Activated CD8-positive, alpha-beta T cell treated with anti-CD3 and anti-CD28 coated beads, Interleukin-2, amount 10 ng/mL, durations not matched to agents 7 days and 5 days (primary cell): ENCODE data around the gene FTL. TPM values are rescaled to one million over a fixed set of nuclear protein-coding genes. Genes with fewer than 3 reads are reported as not detected.
"Not testable (repeated sequence)": the region's sequence is repeated elsewhere in the genome, so short reads cannot be mapped to it uniquely, and the experiment has no call there.

ENCODE experiments used
- ATAC-seq: fragments of 150-1000 bp; cut with Tn5 transposase; one replicate; pipeline ENCODE4 v1.10.0; 2021; ENCODE audit warnings: moderate library complexity
- CTCF ChIA-PET: fragments of 350-600 bp; sonication (Branson Sonifier 250); formaldehyde crosslinking; loops from one replicate; lab custom pipeline; 2021; ENCODE audit warnings: antibody characterized with exemption; lab: Charles Lee
- POLR2A ChIA-PET: fragments of 350-600 bp; sonication (Branson Sonifier 250); formaldehyde crosslinking; loops from one replicate; lab custom pipeline; 2021; ENCODE audit warnings: antibody characterized with exemption; lab: Charles Lee
- DNase-seq: peaks from one replicate; pipeline ENCODE4 v3.0.0-alpha.2; 2020
- H3K27ac Mint-ChIP-seq: one replicate; pipeline ENCODE4 v1.8.0; 2021; ENCODE audit warnings: mild to moderate bottlenecking, mixed read lengths
- H3K27me3 Mint-ChIP-seq: one replicate; pipeline ENCODE4 v1.8.0; 2021; ENCODE audit warnings: low read depth, mixed read lengths
- H3K36me3 Mint-ChIP-seq: one replicate; pipeline ENCODE4 v1.8.0; 2021; ENCODE audit warnings: low read depth, mixed read lengths
- H3K4me1 Mint-ChIP-seq: one replicate; pipeline ENCODE4 v1.8.0; 2021; ENCODE audit warnings: low read depth, mixed read lengths
- H3K4me3 Mint-ChIP-seq: one replicate; pipeline ENCODE4 v1.8.0; 2021; ENCODE audit warnings: mild to moderate bottlenecking, mixed read lengths
- H3K9me3 Mint-ChIP-seq: one replicate; pipeline ENCODE4 v1.8.0; 2022; ENCODE audit warnings: mixed read lengths; ENCODE audit not compliant: insufficient read depth
- total RNA-seq, 2 experiments: library from RNA; stranded (reverse); gene quantifications; one replicate each; pipeline ENCODE4 v1.2.3, GENCODE V29; 2021

Gene FTL
- 1,000 to 10,000 TPM in 1 of 2 experiments, 100 to 1,000 TPM in 1; 971 to 1,027 TPM for total RNA-seq

- Mint-ChIP-seq H3K36me3 (peaks cover 60% of the 10 kb centered on the region), H3K4me3 (peak within 1 kb of the TSS; percentile 96), H3K9me3 (no peaks in the 10 kb centered on the region), H3K27me3 (no peaks in the 10 kb centered on the region), H3K4me1 (peaks cover 73% of the 10 kb centered on the region), H3K27ac (peak within 1 kb of the TSS; percentile 96)
- POLR2A ChIA-PET: interaction anchor here (0.7 to 5.4 kb wide), 6 partner anchors 8 to 91 kb away, joined by 3 to 54 read pairs (median 6); partner anchors contain the start of genes BAX, NUCB1 and PPP1R15A
- peak; percentile 94 for DNase-seq
- ATAC-seq: peak; percentile 72
- CTCF ChIA-PET: interaction anchor here (2.1 to 3.8 kb wide), 2 partner anchors 28 to 170 kb away, joined by 7 to 23 read pairs; partner anchors contain the start of genes GYS1 and RUVBL2
These were observed at the start of gene FTL for GRCh38 chr19:48965040-48965805. Gene FTL (plus strand): TSS chr19:48965309. CDS start chr19:48965508, 199 bp downstream.

GRCh38 chr19:48915757-48916156 is 49.4 kb upstream of the FTL start:
- POLR2A ChIA-PET: no interaction called here
- Mint-ChIP-seq H3K9me3 (no peaks in the 10 kb centered on the region), H3K4me3 (no peak overlapping the region), H3K4me1 (peaks cover 3% of the 10 kb centered on the region), H3K36me3 (peaks cover 52% of the 10 kb centered on the region), H3K27ac (no peak overlapping the region), H3K27me3 (no peaks in the 10 kb centered on the region)
- DNase-seq (no peak), ATAC-seq (no peak)
- CTCF ChIA-PET: interaction anchor here (2.1 kb wide), 1 partner anchor 55 kb away, joined by 5 read pairs; no protein-coding TSS in a partner anchor

- no peaks in the 10 kb centered on the region for H3K9me3 Mint-ChIP-seq
- ATAC-seq: no peak
- no peak overlapping the region for H3K4me3 Mint-ChIP-seq
- no peaks in the 10 kb centered on the region for H3K27me3 Mint-ChIP-seq
- ChIA-PET POLR2A (no interaction called here), CTCF (interaction anchor here (1.1 to 2.1 kb wide), 3 partner anchors 28 to 122 kb away, joined by 3 to 5 read pairs (median 3); no protein-coding TSS in a partner anchor)
- no peak for DNase-seq
- H3K36me3 Mint-ChIP-seq: peaks cover 47% of the 10 kb centered on the region
- peaks cover 3% of the 10 kb centered on the region for H3K4me1 Mint-ChIP-seq
- no peak overlapping the region for H3K27ac Mint-ChIP-seq
These were observed 47.0 kb upstream of the FTL start for GRCh38 chr19:48918071-48918470.

- Mint-ChIP-seq H3K9me3 (no peaks in the 10 kb centered on the region), H3K4me3 (no peak overlapping the region), H3K4me1 (peaks cover 3% of the 10 kb centered on the region), H3K36me3 (peaks cover 44% of the 10 kb centered on the region), H3K27ac (no peak overlapping the region), H3K27me3 (no peaks in the 10 kb centered on the region)
- POLR2A ChIA-PET: interaction anchor here (0.6 kb wide), 1 partner anchor 47 kb away, joined by 3 read pairs; the partner anchor contains the start of gene PPP1R15A
- DNase-seq (peak; percentile 31), ATAC-seq (peak; percentile 52)
- CTCF ChIA-PET: interaction anchor here (1.1 to 1.4 kb wide), 2 partner anchors 27 to 123 kb away, joined by 3 read pairs; no protein-coding TSS in a partner anchor
These were observed 46.3 kb upstream of the FTL start for GRCh38 chr19:48918801-48919247.

GRCh38 chr19:48919271-48919670 is 45.8 kb upstream of the FTL start:
- POLR2A ChIA-PET, H3K9me3 Mint-ChIP-seq, H3K27ac Mint-ChIP-seq, ATAC-seq, H3K4me3 Mint-ChIP-seq, DNase-seq, H3K27me3 Mint-ChIP-seq, H3K4me1 Mint-ChIP-seq: not testable (repeated sequence)
- CTCF ChIA-PET: interaction anchor here (0.8 to 1.4 kb wide), 4 partner anchors 27 to 124 kb away, joined by 3 to 4 read pairs (median 3); partner anchors contain the start of genes GYS1 and RUVBL2
- peaks cover 41% of the 10 kb centered on the region for H3K36me3 Mint-ChIP-seq

GRCh38 chr19:48920949-48921348 is 44.2 kb upstream of the FTL start:
- Mint-ChIP-seq H3K4me1 (peaks cover 3% of the 10 kb centered on the region), H3K9me3 (no peaks in the 10 kb centered on the region), H3K27me3 (no peaks in the 10 kb centered on the region), H3K27ac (no peak overlapping the region), H3K36me3 (peaks cover 37% of the 10 kb centered on the region), H3K4me3 (no peak overlapping the region)
- POLR2A ChIA-PET: interaction anchor here (0.8 kb wide), 1 partner anchor 225 kb away, joined by 3 read pairs; no protein-coding TSS in a partner anchor
- no peak for DNase-seq
- CTCF ChIA-PET: no interaction called here
- ATAC-seq: no peak

GRCh38 chr19:48921721-48922500 is 43.2 kb upstream of the FTL start:
- H3K27ac Mint-ChIP-seq: no peak overlapping the region
- peaks cover 4% of the 10 kb centered on the region for H3K4me1 Mint-ChIP-seq
- ATAC-seq: no peak
- DNase-seq: no peak
- H3K36me3 Mint-ChIP-seq: peaks cover 35% of the 10 kb centered on the region
- CTCF ChIA-PET: interaction anchor here (1.7 kb wide), 1 partner anchor 11 kb away, joined by 4 read pairs; no protein-coding TSS in a partner anchor
- no peaks in the 10 kb centered on the region for H3K9me3 Mint-ChIP-seq
- H3K27me3 Mint-ChIP-seq: no peaks in the 10 kb centered on the region
- H3K4me3 Mint-ChIP-seq: no peak overlapping the region
- POLR2A ChIA-PET: no interaction called here

- H3K4me1 Mint-ChIP-seq: peaks cover 4% of the 10 kb centered on the region
- POLR2A ChIA-PET: interaction anchor here (0.6 kb wide), 1 partner anchor 10 kb away, joined by 3 read pairs; no protein-coding TSS in a partner anchor
- ATAC-seq: no peak
- H3K36me3 Mint-ChIP-seq: peaks cover 33% of the 10 kb centered on the region
- H3K27ac Mint-ChIP-seq: peak overlapping the region; percentile 18
- H3K27me3 Mint-ChIP-seq: no peaks in the 10 kb centered on the region
- no peaks in the 10 kb centered on the region for H3K9me3 Mint-ChIP-seq
- no peak for DNase-seq
- CTCF ChIA-PET: interaction anchor here (1.7 kb wide), 1 partner anchor 10 kb away, joined by 4 read pairs; no protein-coding TSS in a partner anchor
- no peak overlapping the region for H3K4me3 Mint-ChIP-seq
These were observed 42.3 kb upstream of the FTL start for GRCh38 chr19:48922548-48923490.

GRCh38 chr19:48925240-48925843 is 39.8 kb upstream of the FTL start:
- Mint-ChIP-seq H3K27ac (no peak overlapping the region), H3K4me1 (peaks cover 3% of the 10 kb centered on the region), H3K36me3 (peaks cover 20% of the 10 kb centered on the region), H3K4me3 (no peak overlapping the region), H3K9me3 (no peaks in the 10 kb centered on the region), H3K27me3 (no peaks in the 10 kb centered on the region)
- ATAC-seq: no peak
- ChIA-PET CTCF (interaction anchor here (1.3 kb wide), 1 partner anchor 25 kb away, joined by 3 read pairs; the partner anchor contains the start of gene NUCB1), POLR2A (interaction anchor here (0.6 kb wide), 1 partner anchor 47 kb away, joined by 3 read pairs; no protein-coding TSS in a partner anchor)
- DNase-seq: no peak

- H3K4me3 Mint-ChIP-seq, ATAC-seq, CTCF ChIA-PET, H3K27ac Mint-ChIP-seq, H3K9me3 Mint-ChIP-seq, H3K27me3 Mint-ChIP-seq, H3K4me1 Mint-ChIP-seq, DNase-seq: not testable (repeated sequence)
- peaks cover 17% of the 10 kb centered on the region for H3K36me3 Mint-ChIP-seq
- POLR2A ChIA-PET: interaction anchor here (0.6 kb wide), 1 partner anchor 46 kb away, joined by 3 read pairs; no protein-coding TSS in a partner anchor
These were observed 39.2 kb upstream of the FTL start for GRCh38 chr19:48925890-48926289.
